ENCODE measurements around the gene CRABP1. TPM values are rescaled to one million over a fixed set of nuclear protein-coding genes. Genes with fewer than 3 reads are reported as not detected.

The CRABP1 gene
- total and polyA plus RNA-seq, 2 donors from 2014 or later, result 61.0 TPM; not detected in 1

GRCh38 chr15:78394981-78395616 is 54.9 kb downstream of the CRABP1 start:
- DNase-seq, result peak in 3 of 5 donors; percentile 36 to 65 (median 46)
- H3K4me3 ChIP-seq (ENCODE audit: low read length in 3 of 3), result no peak overlapping the region
- H3K9me3 ChIP-seq (ENCODE audit: control insufficient read depth in 2 of 3, insufficient read depth in 1 of 3, low read length in 3 of 3), result no peaks in the 10 kb centered on the region
- H3K36me3 ChIP-seq (ENCODE audit: control insufficient read depth in 2 of 3, insufficient read depth in 3 of 3, low read length in 3 of 3), result no peaks in the 10 kb centered on the region
- H3K9ac ChIP-seq (ENCODE audit: low read length in 3 of 3), result no peak overlapping the region
- H3K27me3 ChIP-seq (ENCODE audit: control insufficient read depth, insufficient read depth, low read length), result no peaks in the 10 kb centered on the region
- no peaks in the 10 kb centered on the region for H3K4me1 ChIP-seq (ENCODE audit: control insufficient read depth in 2 of 3, insufficient read depth in 2 of 3, low read depth in 1 of 3, low read length in 3 of 3)
- no peak for FAIRE-seq
- no peak for TF ChIP-seq CTCF (IDR thresholded peaks at IDR 0.05; ENCODE audit: borderline replicate concordance, extremely low read depth, insufficient read depth)
- intact Hi-C loops (cut with DNase I), result no loop called here
- no peak overlapping the region for H3K27ac ChIP-seq (ENCODE audit: low read depth in 2 of 2, low read length in 2 of 2)

- Histone ChIP-seq H3K36me3 (ENCODE audit: control insufficient read depth in 2 of 3, insufficient read depth in 3 of 3, low read length in 3 of 3) (no peaks in the 10 kb centered on the region), H3K9me3 (ENCODE audit: control insufficient read depth in 2 of 3, insufficient read depth in 1 of 3, low read length in 3 of 3) (no peaks in the 10 kb centered on the region), H3K27me3 (ENCODE audit: control insufficient read depth, insufficient read depth, low read length) (no peaks in the 10 kb centered on the region), H3K4me1 (ENCODE audit: control insufficient read depth in 2 of 3, insufficient read depth in 2 of 3, low read depth in 1 of 3, low read length in 3 of 3) (no peaks in the 10 kb centered on the region), H3K27ac (ENCODE audit: low read depth in 2 of 2, low read length in 2 of 2) (no peak overlapping the region), H3K9ac (ENCODE audit: low read length in 3 of 3) (no peak overlapping the region), H3K4me3 (ENCODE audit: low read length in 3 of 3) (no peak overlapping the region)
- no peak for TF ChIP-seq CTCF (IDR thresholded peaks at IDR 0.05; ENCODE audit: borderline replicate concordance, extremely low read depth, insufficient read depth)
- intact Hi-C loops (cut with DNase I), result no loop called here
- FAIRE-seq (no peak), DNase-seq (no peak)
Observed at GRCh38 chr15:78396186-78396814, 56.1 kb downstream of the CRABP1 start.

- Histone ChIP-seq H3K27ac (ENCODE audit: low read depth in 2 of 2, low read length in 2 of 2) (no peak overlapping the region), H3K36me3 (ENCODE audit: control insufficient read depth in 2 of 3, insufficient read depth in 3 of 3, low read length in 3 of 3) (no peaks in the 10 kb centered on the region), H3K27me3 (ENCODE audit: control insufficient read depth, insufficient read depth, low read length) (no peaks in the 10 kb centered on the region), H3K4me3 (ENCODE audit: low read length in 3 of 3) (no peak overlapping the region), H3K9me3 (ENCODE audit: control insufficient read depth in 2 of 3, insufficient read depth in 1 of 3, low read length in 3 of 3) (no peaks in the 10 kb centered on the region), H3K9ac (ENCODE audit: low read length in 3 of 3) (no peak overlapping the region), H3K4me1 (ENCODE audit: control insufficient read depth in 2 of 3, insufficient read depth in 2 of 3, low read depth in 1 of 3, low read length in 3 of 3) (no peaks in the 10 kb centered on the region)
- peak; percentile 20 for TF ChIP-seq CTCF (IDR thresholded peaks at IDR 0.05; ENCODE audit: borderline replicate concordance, extremely low read depth, insufficient read depth)
- intact Hi-C loops (cut with DNase I), result no loop called here
- no peak for FAIRE-seq
- peak in 2 of 5 donors; percentile 20 to 91 for DNase-seq
Observed at GRCh38 chr15:78396976-78397375, 56.8 kb downstream of the CRABP1 start.
